WTC11 (cell line): Measurements from ENCODE around the gene AVPR1B.

Experiments
- ATF1 ChIP-seq: sonication (generic); formaldehyde crosslinking; IDR thresholded peaks from 2 replicates; pipeline ENCODE4 v1.8.1; 2023; ENCODE audit warnings: mild to moderate bottlenecking, moderate library complexity, missing genetic modification reagents
- CTCF ChIP-seq: fragments of 200-600 bp; IDR thresholded peaks from 2 replicates; pipeline ENCODE4 v1.8.0; 2022; ENCODE audit warnings: antibody characterized with exemption
- NFE2L1 ChIP-seq: sonication (generic); formaldehyde crosslinking; IDR thresholded peaks from 2 replicates; pipeline ENCODE4 v1.8.1; 2023; ENCODE audit warnings: missing genetic modification reagents
- ZNF671 ChIP-seq: fragments of 250-450 bp; sonication (Bioruptor Pico); IDR thresholded peaks from 2 replicates; pipeline ENCODE4 v1.8.0; 2021; ENCODE audit warnings: mild to moderate bottlenecking

- TF ChIP-seq ZNF671 (CRISPR knock-in tag) (no peak), CTCF (no peak), NFE2L1 (CRISPR knock-in tag) (no peak), ATF1 (CRISPR knock-in tag) (no peak)
Observed at GRCh38 chr1:206125346-206125745, 8.2 kb upstream of the AVPR1B start.
